HG03060 (cell line): Measurements from ENCODE around the gene FAM24B.

ENCODE experiments used
- ATAC-seq: cut with Tn5 transposase; IDR thresholded peaks from one replicate; pipeline ENCODE4 v1.9.1; 2021; ENCODE audit warnings: low read depth, moderate number of reproducible peaks; ENCODE audit not compliant: unreplicated experiment

Gene FAM24B

GRCh38 chr10:122830273-122830964 is 49.0 kb downstream of the FAM24B start:
- no peak for ATAC-seq

GRCh38 chr10:122829454-122829853 is 49.9 kb downstream of the FAM24B start:
- no peak for ATAC-seq

GRCh38 chr10:122828716-122829255 is 50.6 kb downstream of the FAM24B start:
- no peak for ATAC-seq

- no peak for ATAC-seq
Observed at GRCh38 chr10:122827302-122827701, 52.1 kb downstream of the FAM24B start.

- ATAC-seq = no peak
Observed at GRCh38 chr10:122822973-122823690, 56.2 kb downstream of the FAM24B start.

- ATAC-seq = no peak
Observed at GRCh38 chr10:122821808-122822207, 57.6 kb downstream of the FAM24B start.

- no peak for ATAC-seq
Observed at GRCh38 chr10:122815458-122815857, 63.9 kb downstream of the FAM24B start.

- no peak for ATAC-seq
Observed at GRCh38 chr10:122814493-122814892, 64.9 kb downstream of the FAM24B start.

GRCh38 chr10:122812751-122813150 is 66.6 kb downstream of the FAM24B start:
- ATAC-seq = no peak

GRCh38 chr10:122802282-122802681 is 77.1 kb downstream of the FAM24B start:
- no peak for ATAC-seq
